Mammary epithelial cell (primary cell): ENCODE measurements around the gene RPH3AL.

Experiments
- EZH2 ChIP-seq: IDR thresholded peaks from 2 replicates; pipeline ENCODE4 v1.6.1; 2012; ENCODE audit warnings: low read length, inconsistent platforms, borderline replicate concordance
- TF ChIP-seq, protein P1 (sequence below), 2 donors: IDR thresholded peaks in 1 of 2; conservative IDR thresholded peaks in 1 of 2; 2 replicates each; pipeline ENCODE4 v1.5.1; 2011 to 2012; ENCODE audit warnings: inconsistent platforms in 2 of 2, low read length in 2 of 2, mild to moderate bottlenecking in 2 of 2, control low read depth in 1 of 2, low read depth in 1 of 2; ENCODE audit not compliant: insufficient read depth in 1 of 2; ENCODE audit errors: extremely low read depth in 1 of 2

DNA sequence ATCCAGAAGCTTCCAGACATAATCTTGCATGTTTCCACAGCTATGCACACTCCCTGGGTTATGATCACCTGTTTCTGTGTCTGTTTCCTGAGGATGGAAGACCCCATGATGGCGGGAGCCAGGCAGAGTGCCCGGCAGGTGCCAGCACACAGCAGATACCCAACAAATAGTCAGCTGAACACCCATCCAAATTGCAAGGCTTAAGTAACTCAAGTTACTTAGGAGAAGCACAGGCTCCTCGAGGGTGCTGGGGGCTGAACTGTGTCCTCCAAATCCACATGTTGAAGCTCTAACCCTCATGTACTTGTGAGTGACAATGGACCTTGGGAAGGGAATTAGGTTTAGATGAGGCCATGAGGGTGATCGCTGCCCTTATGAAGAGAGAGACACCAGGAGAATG is 91.7 kb downstream of the RPH3AL start:
- TF ChIP-seq EZH2 = no peak
- TF ChIP-seq, protein P1, sequence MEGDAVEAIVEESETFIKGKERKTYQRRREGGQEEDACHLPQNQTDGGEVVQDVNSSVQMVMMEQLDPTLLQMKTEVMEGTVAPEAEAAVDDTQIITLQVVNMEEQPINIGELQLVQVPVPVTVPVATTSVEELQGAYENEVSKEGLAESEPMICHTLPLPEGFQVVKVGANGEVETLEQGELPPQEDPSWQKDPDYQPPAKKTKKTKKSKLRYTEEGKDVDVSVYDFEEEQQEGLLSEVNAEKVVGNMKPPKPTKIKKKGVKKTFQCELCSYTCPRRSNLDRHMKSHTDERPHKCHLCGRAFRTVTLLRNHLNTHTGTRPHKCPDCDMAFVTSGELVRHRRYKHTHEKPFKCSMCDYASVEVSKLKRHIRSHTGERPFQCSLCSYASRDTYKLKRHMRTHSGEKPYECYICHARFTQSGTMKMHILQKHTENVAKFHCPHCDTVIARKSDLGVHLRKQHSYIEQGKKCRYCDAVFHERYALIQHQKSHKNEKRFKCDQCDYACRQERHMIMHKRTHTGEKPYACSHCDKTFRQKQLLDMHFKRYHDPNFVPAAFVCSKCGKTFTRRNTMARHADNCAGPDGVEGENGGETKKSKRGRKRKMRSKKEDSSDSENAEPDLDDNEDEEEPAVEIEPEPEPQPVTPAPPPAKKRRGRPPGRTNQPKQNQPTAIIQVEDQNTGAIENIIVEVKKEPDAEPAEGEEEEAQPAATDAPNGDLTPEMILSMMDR (conservative IDR thresholded peaks at IDR 0.05 in 1 of 2, IDR thresholded peaks at IDR 0.05 in 1 of 2; ENCODE audit: extremely low read depth in 1 of 2, insufficient read depth in 1 of 2, low read depth in 1 of 2, low read length in 2 of 2) = no peak
